Subcutaneous adipose tissue (tissue), 4 donors: Measurements from ENCODE around the gene HIPK1. TPM values are rescaled to one million over a fixed set of nuclear protein-coding genes. Genes with fewer than 3 reads are reported as not detected.

Experiments used
- total RNA-seq, 4 donors: library from RNA; depleted of rRNA; stranded (reverse); fragments of >200 nt; gene quantifications; one replicate each; pipeline ENCODE4 v1.1.0, GENCODE V29; 2016
- TF ChIP-seq, protein P1 (sequence below): fragments of 450-650 bp; IDR thresholded peaks from one replicate; pipeline ENCODE4 v1.5.1; 2016; ENCODE audit warnings: low read depth, mild to moderate bottlenecking, control low read depth, antibody characterized with exemption, moderate library complexity

Gene HIPK1
- 10 to 100 TPM; 51.0 to 74.5 (median 53.3) TPM for total RNA-seq

- TF ChIP-seq, protein P1, sequence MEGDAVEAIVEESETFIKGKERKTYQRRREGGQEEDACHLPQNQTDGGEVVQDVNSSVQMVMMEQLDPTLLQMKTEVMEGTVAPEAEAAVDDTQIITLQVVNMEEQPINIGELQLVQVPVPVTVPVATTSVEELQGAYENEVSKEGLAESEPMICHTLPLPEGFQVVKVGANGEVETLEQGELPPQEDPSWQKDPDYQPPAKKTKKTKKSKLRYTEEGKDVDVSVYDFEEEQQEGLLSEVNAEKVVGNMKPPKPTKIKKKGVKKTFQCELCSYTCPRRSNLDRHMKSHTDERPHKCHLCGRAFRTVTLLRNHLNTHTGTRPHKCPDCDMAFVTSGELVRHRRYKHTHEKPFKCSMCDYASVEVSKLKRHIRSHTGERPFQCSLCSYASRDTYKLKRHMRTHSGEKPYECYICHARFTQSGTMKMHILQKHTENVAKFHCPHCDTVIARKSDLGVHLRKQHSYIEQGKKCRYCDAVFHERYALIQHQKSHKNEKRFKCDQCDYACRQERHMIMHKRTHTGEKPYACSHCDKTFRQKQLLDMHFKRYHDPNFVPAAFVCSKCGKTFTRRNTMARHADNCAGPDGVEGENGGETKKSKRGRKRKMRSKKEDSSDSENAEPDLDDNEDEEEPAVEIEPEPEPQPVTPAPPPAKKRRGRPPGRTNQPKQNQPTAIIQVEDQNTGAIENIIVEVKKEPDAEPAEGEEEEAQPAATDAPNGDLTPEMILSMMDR = no peak
Observed at GRCh38 chr1:113928941-113929749, at the start of gene HIPK1. TSS of gene HIPK1 (plus strand) at chr1:113929324.

GRCh38 chr1:113879739-113880038, 49.4 kb upstream of the HIPK1 start:
- TF ChIP-seq, protein P1 = no peak

- TF ChIP-seq, protein P1 = no peak
Observed at GRCh38 chr1:113881661-113882060, 47.5 kb upstream of the HIPK1 start.

GRCh38 chr1:113886417-113887401, 42.4 kb upstream of the HIPK1 start:
- TF ChIP-seq, protein P1 = no peak

DNA sequence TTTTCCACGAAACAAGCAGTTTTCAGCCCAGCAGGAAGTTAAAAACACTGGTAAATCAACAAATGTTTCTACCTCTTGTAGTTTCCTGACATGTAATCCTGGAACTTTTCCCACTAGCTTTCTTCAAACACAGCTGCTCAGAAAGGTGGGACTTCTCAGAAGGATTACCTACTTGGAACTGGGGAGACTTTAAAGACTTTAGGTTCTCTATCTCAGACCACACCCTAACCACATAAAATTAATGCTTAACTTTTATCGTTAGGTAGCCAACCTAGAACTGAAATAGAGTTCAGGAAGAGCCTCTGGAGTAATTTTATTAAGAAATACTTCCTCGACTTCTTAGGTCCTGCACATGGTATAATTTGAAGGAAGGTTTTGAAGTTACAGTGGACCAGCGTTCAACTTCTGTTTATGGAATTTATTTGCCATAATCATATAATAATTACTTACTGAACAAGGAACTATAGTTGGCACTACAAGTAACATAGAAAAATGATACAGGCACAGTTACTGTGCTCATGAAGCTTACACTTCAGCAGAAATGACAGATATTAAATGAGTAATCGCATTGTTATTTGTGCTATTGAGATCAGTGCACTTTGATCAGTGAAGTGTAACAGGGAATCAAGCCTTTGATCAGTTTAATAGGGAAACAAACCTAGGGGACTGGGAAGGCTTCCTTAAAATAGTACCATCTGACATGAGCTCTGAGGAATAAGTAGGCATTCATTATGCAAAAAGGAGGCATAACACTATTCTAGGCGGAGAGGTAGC, 41.5 kb upstream of the HIPK1 start, which contains the start of gene BCL2L15:
BCL2L15 (minus strand) TSS at position 180 of the 774 bp plus-strand sequence. CDS start 206 bp downstream, outside the sequence.
- TF ChIP-seq, protein P1 = no peak

- TF ChIP-seq, protein P1 = no peak
Observed at GRCh38 chr1:113890816-113891215, 38.3 kb upstream of the HIPK1 start.
